Cardiac ventricle fibroblast (primary cell): ENCODE data around the gene NSMCE1. TPM values are rescaled to one million over a fixed set of nuclear protein-coding genes. Genes with fewer than 3 reads are reported as not detected.

Source experiments
- total RNA-seq: library from RNA; depleted of rRNA; stranded (reverse); fragments of >200 nt; gene quantifications from 2 replicates; pipeline ENCODE4 v1.2.3, GENCODE V29; 2015

Gene NSMCE1
- 54.5 and 68.1 TPM in 2 replicates for total RNA-seq

GRCh38 chr16:27268376-27269299 is at the start of gene NSMCE1:
Gene NSMCE1, minus strand, starts transcription at chr16:27268772. Its CDS starts 11,202 bp downstream, at chr16:27257570.

GRCh38 chr16:27313422-27314160 is 45.0 kb upstream of the NSMCE1 start, which contains the start of gene IL4R:
Gene IL4R, plus strand, starts transcription at chr16:27313974. Its CDS starts 26,230 bp downstream, at chr16:27340204.

GRCh38 chr16:27203507-27204311 is 64.9 kb downstream of the NSMCE1 start, which contains the start of gene KDM8:
Gene KDM8, plus strand, starts transcription at chr16:27203526. Its CDS starts 6,598 bp downstream, at chr16:27210124.

Other genes starting within 250 kb of the NSMCE1 start
- not detected in 2 replicates for gene C16orf82, start 201.8 kb downstream of the NSMCE1 start, total RNA-seq
- 1.9 and 4.4 TPM in 2 replicates for gene KDM8, start 65.2 kb downstream of the NSMCE1 start, total RNA-seq
- gene IL4R, start 45.2 kb upstream of the NSMCE1 start, total RNA-seq, result 18.7 and 19.8 TPM in 2 replicates
- gene IL21R, start 133.4 kb upstream of the NSMCE1 start, total RNA-seq, result 0.05 and 0.25 TPM in 2 replicates